Inferior parietal cortex (tissue), 1 donor: ENCODE data around the gene TOGARAM2.

Experiments
- DNase-seq: peaks from one replicate; pipeline ENCODE4 v3.0.0-alpha.2; 2016; ENCODE audit errors: extremely low spot score

Gene TOGARAM2

DNA sequence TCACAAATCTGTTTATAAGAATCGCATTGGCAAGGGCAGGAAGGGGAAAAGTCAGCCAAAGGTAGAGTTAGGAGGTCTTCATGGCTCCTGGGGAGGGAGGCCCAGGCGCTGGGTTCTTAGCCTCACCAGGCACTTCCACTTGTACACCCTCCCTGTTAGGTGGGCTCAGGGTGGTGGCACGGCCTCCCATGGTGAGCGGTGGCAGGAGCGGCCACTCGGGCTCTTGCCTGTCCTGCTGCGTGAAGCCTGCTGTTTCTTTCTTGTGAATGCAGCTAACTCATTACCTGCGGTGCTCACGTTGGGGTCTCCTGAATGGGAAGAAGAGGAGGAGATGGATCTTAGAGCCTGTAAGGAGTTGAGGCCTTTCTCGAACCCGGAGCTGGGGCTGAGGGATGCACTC, 40.8 kb downstream of the TOGARAM2 start:
- DNase-seq, result no peak

DNA sequence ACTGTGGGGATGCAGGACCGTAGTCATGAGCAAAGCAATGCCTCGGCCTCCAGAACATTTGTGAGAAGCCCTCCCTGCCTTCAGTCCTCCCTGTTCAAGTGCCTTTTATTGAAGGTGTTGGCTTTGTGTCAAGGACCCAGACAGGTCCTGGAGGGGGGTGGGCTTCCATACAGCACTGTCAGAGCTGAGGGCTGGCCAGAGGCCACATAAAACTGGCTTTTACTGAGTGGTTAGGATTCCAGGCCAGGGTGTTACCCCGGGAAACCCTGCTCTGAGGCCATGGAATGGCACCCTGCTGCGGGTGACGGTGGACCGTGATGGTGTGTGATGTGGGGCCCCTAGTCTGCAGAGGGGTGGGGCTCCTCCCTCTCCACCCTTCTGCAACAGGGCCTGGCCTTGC, 41.6 kb downstream of the TOGARAM2 start:
- no peak for DNase-seq

DNA sequence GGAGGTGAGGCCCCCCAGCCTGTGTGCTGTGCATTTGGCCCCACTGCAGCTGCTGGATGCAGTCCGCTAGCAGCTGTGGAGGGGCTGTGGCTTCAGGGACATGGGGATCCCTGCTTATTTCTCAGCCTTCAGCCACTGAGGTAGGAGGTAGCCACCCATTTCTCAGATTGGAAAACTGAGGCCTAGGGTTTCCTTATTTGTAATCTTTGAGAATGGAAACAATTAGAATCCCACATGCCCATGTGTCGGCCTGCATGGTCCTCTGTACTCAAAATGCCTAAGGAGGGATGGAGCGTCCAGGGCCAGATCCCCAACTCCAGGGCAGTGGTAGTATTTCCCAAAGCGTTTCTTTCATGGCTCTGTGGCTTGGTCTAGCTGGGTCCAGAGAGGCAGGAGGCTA, 42.1 kb downstream of the TOGARAM2 start:
- DNase-seq, result no peak

- no peak for DNase-seq
Observed at GRCh38 chr2:29024882-29025430, 43.9 kb downstream of the TOGARAM2 start.

GRCh38 chr2:29025711-29026110, 44.6 kb downstream of the TOGARAM2 start:
- no peak for DNase-seq

DNA sequence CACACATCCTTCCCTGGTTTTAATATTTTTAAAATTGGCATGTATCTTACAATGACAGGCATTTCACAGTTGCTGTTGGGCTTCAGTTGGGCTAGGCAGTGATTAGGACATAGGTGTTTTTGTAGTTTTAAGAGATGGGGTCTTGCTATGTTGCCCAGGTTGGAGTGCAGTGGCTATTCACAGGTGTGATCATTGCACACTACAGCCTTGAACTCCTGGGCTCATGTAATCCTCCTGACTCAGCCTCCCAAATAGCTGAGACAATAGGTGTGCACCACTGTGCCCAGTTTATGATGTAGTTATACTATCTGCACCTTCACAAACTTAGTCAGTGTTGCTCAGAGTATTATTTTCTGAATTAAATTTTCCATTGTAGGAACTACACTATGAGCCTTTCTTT, 49.9 kb downstream of the TOGARAM2 start:
- DNase-seq, result no peak

DNA sequence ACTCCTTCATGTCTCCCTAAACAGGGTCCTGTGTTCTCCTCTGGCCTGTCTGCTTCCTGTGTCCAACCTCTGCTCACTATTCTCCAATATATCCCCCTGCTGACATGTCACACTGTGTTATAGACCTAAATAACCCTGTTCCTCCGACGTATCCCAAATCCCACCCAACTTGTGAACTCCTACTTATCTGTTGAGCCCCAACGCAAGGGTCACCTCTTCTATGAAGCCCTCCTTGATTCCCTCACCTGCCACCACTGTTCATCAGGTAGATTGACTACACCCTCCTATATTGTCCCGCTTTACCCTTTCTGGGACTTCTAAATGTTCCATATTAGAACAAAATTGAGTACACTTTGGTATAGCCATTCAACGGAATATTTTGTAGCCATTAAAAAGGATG, 51.1 kb downstream of the TOGARAM2 start:
- DNase-seq, result no peak

DNA sequence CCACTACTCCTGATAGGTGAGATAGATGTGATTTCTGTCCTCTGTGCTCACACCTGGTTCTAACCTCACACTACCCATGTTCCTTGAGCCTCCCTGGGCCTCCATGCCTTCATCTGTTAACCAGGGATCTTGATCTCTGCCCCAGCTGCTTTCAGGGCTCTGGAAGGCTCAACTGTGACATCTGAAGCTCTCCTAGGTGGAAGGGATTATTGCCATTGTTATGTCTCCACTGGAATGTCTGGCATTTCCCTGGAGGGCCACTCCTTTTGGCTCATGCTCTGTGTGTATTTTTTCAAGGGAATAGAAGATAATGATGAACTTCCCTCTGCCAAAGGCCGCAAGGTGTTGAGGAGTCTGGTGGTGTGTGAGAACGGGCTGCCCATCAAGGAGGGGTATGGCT, 52.1 kb downstream of the TOGARAM2 start:
- no peak for DNase-seq

DNA sequence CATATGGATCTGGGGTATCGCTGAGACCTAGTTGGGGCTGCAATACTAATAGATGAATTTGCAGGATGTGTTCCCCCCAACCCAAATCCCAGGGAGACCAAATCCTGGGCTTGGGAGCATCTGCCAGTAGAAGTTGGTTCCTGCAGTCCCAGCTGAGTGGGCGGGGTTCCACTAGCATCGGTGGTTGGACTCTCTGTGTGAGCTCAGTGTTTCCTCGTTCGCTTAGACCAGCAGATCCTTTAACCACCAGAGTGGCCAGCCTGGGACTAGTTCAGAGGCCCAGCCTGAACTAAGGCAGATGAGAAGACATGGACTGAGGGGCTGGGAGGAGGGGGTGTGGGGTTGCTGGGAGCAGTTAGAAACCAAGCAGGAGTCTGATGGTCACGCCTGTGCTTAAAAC, 52.6 kb downstream of the TOGARAM2 start:
- no peak for DNase-seq

DNA sequence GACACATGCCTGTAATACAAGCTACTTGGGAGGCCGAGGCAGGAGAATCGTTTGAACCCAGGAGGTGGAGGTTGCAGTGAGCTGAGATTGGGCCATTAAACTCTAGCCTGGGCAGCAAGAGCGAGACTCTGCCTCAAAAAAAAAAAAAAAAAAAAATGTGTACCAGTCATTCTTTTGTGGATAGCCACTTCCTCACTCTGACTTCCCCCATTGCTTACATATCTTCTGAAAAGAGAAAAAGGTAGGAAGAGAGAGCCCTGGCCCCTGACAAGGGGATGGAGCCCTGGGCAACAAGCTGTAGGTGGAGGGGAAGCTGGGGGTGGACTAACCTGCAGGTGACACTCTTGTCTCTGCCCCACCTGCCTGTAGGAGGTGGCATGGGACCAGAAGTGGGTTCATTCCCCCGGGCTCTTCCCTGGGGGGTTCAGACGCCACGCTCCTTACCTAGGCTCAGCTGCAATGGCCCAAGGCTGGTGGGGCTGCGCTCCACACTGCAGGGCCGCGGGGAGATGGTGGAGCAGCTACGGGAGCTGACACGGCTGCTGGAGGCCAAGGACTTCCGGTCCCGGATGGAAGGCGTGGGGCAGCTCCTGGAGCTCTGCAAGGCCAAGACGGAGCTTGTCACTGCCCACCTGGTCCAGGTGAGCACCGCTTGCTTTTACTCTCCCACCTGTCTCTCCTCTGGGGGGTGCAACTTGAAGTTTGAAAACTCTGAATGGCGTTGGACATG, 54.1 kb downstream of the TOGARAM2 start:
- DNase-seq, result no peak

DNA sequence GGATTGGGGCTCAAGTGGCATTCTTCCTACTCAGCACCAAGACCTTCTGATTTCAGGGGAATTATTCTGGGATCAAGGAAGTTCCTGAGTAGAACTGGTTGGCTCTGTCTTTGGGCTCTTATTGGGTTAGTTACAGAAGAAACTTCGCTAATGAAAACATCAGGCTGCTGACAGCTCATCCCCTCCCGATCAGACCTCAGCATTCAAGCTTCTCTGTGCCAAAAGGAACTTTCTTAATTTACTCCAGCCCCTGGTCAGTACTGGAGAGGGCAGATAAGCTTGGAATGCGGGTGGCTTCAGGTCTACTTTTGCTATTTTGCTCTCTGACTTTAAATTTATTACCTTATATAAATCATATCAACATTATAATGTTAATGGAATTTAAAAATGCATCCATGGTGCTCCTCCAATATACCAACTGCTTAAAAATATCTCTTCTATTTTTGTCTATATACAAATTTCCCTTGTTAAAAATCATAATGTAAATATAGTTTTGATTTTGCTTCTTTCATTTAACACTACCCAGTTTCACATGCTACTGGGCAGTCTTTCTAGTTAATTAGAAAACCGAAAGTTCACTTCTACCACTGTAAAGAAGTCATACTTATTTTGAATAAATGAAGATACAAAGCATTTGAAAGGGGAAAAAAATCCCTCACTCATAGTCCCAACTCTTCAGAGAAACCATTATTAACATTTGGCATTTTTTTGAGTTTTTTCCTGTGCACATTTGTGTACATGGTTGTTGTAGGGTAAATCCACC, 58.8 kb downstream of the TOGARAM2 start:
- DNase-seq, result no peak

DNA sequence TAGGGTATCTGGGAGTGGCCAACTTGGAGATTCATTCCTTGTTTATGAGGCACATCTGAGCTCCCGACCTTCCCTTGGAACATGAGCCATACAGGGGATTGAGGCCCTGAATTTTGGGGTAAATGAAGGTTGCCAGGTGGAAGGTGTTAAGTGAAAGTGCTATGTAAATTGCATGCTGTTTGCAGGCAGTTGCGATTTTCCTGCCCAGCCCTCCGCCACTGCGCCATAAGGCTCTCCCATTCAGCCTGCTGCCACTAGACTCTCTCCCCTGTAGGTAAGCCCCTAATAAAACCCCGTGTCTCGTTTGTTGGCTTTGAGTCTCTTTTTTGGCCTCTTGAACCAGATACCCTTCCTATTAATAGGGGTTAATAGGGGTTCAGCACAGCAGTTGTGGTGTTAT, 59.5 kb downstream of the TOGARAM2 start:
- DNase-seq, result no peak

- DNase-seq, result no peak
Observed at GRCh38 chr2:29041161-29041660, 60.1 kb downstream of the TOGARAM2 start.

- no peak for DNase-seq
Observed at GRCh38 chr2:29042561-29043075, 61.5 kb downstream of the TOGARAM2 start.

DNA sequence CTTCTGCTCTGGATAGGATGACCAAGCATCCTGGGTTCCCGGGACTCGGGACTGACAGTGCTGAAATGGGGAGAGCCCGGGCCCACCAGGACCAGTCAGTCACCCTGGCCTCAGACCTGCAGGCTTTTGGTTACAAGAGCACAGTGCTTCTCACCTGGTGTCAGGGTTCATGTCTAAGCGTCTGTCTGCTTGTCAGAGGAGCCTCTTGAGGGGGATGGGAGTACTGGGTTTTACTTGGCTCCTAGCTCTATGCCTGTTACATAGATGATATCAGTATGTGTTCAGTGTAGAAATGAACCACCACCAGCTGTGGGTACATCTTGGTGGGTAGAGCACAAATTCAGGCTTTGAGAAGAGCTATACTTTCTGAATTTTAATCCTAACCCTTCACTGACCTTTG, 63.4 kb downstream of the TOGARAM2 start:
- no peak for DNase-seq

DNA sequence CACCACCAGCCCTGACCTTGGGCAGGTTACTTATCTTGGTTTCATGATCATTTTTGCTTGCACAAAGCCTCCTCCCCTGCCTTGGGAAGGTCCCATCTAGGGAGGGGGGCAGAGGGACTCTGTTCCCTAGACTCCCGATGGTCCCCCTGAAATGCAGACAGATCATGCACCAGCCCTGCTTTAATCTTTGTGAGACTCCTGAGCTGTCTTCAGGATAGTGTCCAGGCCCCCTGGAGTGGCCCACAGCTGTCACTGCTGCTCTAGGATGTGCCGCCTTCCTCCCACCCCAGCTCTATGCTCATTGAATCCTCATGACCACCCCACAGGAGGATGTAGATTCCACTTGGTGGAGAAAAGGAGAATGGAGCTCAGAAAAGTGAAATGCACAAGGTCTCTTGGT, 65.2 kb downstream of the TOGARAM2 start:
- DNase-seq, result no peak

GRCh38 chr2:29047083-29047845, 66.2 kb downstream of the TOGARAM2 start:
- DNase-seq, result no peak

- no peak for DNase-seq
Observed at GRCh38 chr2:29050591-29050990, 69.5 kb downstream of the TOGARAM2 start.

DNA sequence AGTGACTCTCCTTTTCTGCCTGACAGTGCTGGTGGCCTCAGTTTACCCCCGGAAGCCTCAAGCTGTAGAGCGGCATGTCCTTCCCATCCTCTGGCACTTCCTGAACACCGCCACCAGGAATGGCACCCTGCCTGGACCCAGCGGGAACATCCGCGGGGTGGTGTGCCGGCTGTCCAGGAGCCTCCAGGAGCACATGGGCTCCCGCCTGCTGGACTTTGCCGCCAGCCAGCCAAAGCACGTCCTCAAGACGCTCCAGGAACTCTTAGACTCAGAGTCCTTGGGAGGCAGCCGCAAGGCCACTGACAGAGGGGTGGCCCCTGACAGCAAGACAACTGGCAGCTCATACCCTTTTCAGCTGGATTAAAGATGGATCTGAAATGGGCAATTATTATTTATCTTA, 70.6 kb downstream of the TOGARAM2 start:
- DNase-seq, result no peak

- no peak for DNase-seq
Observed at GRCh38 chr2:29052807-29053206, 71.7 kb downstream of the TOGARAM2 start.

- DNase-seq, result no peak
Observed at GRCh38 chr2:29053223-29053622, 72.1 kb downstream of the TOGARAM2 start.
